Esophagus muscularis mucosa (tissue), 3 donors: Measurements from ENCODE around the gene GTPBP3.

ENCODE experiments used
- CTCF ChIP-seq, 3 experiments: fragments of 200-600 bp in 2 of 3; fragments of 450-650 bp in 1 of 3; sonication (generic) in 2 of 3; IDR thresholded peaks; one replicate each; pipeline ENCODE4 v1.5.1; 2017 to 2019; ENCODE audit warnings: antibody characterized with exemption in 3 of 3, mild to moderate bottlenecking in 2 of 3, moderate library complexity in 1 of 3
- POLR2A ChIP-seq: fragments of 450-650 bp; IDR thresholded peaks from one replicate; pipeline ENCODE4 v1.6.1; 2017; ENCODE audit warnings: antibody characterized with exemption, moderate library complexity, mild to moderate bottlenecking, low read depth

DNA sequence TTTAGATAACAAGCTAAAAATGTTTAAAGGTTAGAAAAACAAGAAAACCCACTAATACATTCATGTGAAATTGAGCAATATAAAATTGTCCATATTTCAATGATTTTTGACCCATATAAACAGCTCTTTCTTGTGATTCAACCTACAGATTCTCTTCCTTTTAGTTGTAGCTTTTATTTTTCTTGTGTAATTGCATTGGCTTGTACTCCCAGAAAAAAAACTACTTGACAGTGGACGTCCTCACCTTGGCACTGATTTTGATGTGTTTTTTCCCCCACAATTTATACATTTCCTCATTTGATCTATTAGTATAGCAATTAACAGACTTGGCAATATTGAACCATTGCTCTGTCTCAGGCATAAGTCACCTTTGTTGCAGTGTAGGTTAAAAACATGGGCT lies 51.9 kb downstream of the GTPBP3 start:
- TF ChIP-seq CTCF (IDR thresholded peaks at IDR 0.05), result no peak
- no peak for TF ChIP-seq POLR2A
